Panc1 (cell line): ENCODE measurements around the gene CNTNAP4. TPM values are rescaled to one million over a fixed set of nuclear protein-coding genes. Genes with fewer than 3 reads are reported as not detected.
A peak's percentile ranks its signal among the peaks of the same experiment; 100 is the strongest.

Experiments used
- ATAC-seq: fragments of 200-7000 bp; cut with Tn5 transposase; 2 replicates; pipeline ENCODE4 v1.9.1; 2020; ENCODE audit warnings: mild to moderate bottlenecking, moderate library complexity
- BruUV-seq: library from RNA; stranded (reverse); fragments of 400-500 nt; replicated peaks from 2 replicates; lab custom pipeline; 2021; lab: Mats Ljungman, UMichigan
- CTCF ChIA-PET: fragments of 300-600 bp; sonication (Branson Sonifier 250); formaldehyde crosslinking; loops from one replicate; lab custom pipeline; 2022; ENCODE audit warnings: antibody characterized with exemption; lab: Charles Lee
- POLR2A ChIA-PET: fragments of 300-600 bp; sonication (Branson Sonifier 250); formaldehyde crosslinking; loops from one replicate; lab custom pipeline; 2022; ENCODE audit warnings: antibody characterized with exemption; lab: Charles Lee
- DNase-seq: peaks from one replicate; pipeline ENCODE4 v3.0.0-alpha.2; 2010; ENCODE audit warnings: low read depth, low spot score
- H3K27ac ChIP-seq: 2 replicates; pipeline ENCODE4 v1.5.1; 2011; ENCODE audit warnings: mild to moderate bottlenecking, low read length, inconsistent platforms
- H3K27me3 ChIP-seq: fragments of 200-500 bp; sonication (Bioruptor generic); 2 replicates; pipeline ENCODE4 v1.6.0; 2014; ENCODE audit warnings: low read length, inconsistent platforms; ENCODE audit not compliant: control insufficient read depth, insufficient read depth
- H3K36me3 ChIP-seq: fragments of 200-500 bp; sonication (Bioruptor generic); 2 replicates; pipeline ENCODE4 v1.5.1; 2014; ENCODE audit warnings: inconsistent platforms, mild to moderate bottlenecking, low read length, moderate library complexity; ENCODE audit not compliant: control insufficient read depth, insufficient read depth
- H3K4me1 ChIP-seq: 2 replicates; pipeline ENCODE4 v1.5.1; 2011; ENCODE audit warnings: inconsistent platforms, mild to moderate bottlenecking, low read length, moderate library complexity; ENCODE audit not compliant: control insufficient read depth, insufficient read depth
- H3K4me3 ChIP-seq, 2 experiments: 2 replicates each; pipeline ENCODE4 v1.5.1; 2011 to 2012; ENCODE audit warnings: low read depth in 2 of 2, low read length in 2 of 2, mild to moderate bottlenecking in 2 of 2, inconsistent platforms in 1 of 2, moderate library complexity in 1 of 2
- H3K9me3 ChIP-seq: fragments of 200-500 bp; sonication (Bioruptor generic); 2 replicates; pipeline ENCODE4 v1.5.1; 2014; ENCODE audit warnings: low read depth, mild to moderate bottlenecking, inconsistent platforms, low read length, moderate library complexity; ENCODE audit not compliant: control insufficient read depth, insufficient read depth
- POLR2AphosphoS5 ChIP-seq: IDR thresholded peaks from 2 replicates; pipeline ENCODE4 v1.6.1; 2012; ENCODE audit warnings: mild to moderate bottlenecking, low read depth, low read length, moderate library complexity
- SIN3A ChIP-seq: IDR thresholded peaks from 2 replicates; pipeline ENCODE4 v1.6.1; 2012; ENCODE audit warnings: low read depth, mild to moderate bottlenecking, low read length, moderate library complexity, borderline replicate concordance; ENCODE audit not compliant: insufficient read depth
- TCF7L2 ChIP-seq: IDR thresholded peaks from 2 replicates; pipeline ENCODE4 v1.6.1; 2011; ENCODE audit warnings: mild to moderate bottlenecking, low read depth, low read length, inconsistent platforms
- in situ Hi-C: cut with HindIII; loops from 2 replicates; pipeline ENCODE4 v1.10.0; 2016; ENCODE audit warnings: low sequenced_read_pairs, low pct_unique_long_range_greater_than_20kb
- intact Hi-C: fragments of 100-400 bp; cut with micrococcal nuclease; formaldehyde crosslinking; loops from one replicate; pipeline ENCODE4 v1.10.0; 2022; ENCODE audit not compliant: unreplicated experiment
- total RNA-seq: library from RNA; stranded (reverse); gene quantifications from one replicate; pipeline ENCODE4 v1.2.1, GENCODE V29; 2021; ENCODE audit not compliant: unreplicated experiment
- TF ChIP-seq, protein P1 (sequence below): fragments of 450-650 bp; IDR thresholded peaks from 2 replicates; pipeline ENCODE4 v1.5.1; 2017; ENCODE audit warnings: mild to moderate bottlenecking
- TF ChIP-seq, protein P2 (sequence below), 2 experiments: IDR thresholded peaks; 2 replicates each; pipeline ENCODE4 v1.6.1; 2011 to 2012; ENCODE audit warnings: low read depth in 2 of 2, control low read depth in 1 of 2, low read length in 1 of 2, mild to moderate bottlenecking in 1 of 2, moderate library complexity in 1 of 2; ENCODE audit not compliant: insufficient read depth in 1 of 2

Gene CNTNAP4
- total RNA-seq, 1 experiment from 2014 or later, result not detected

- Histone ChIP-seq H3K4me1 (no peaks in the 10 kb centered on the region), H3K4me3 (no peak overlapping the region), H3K27ac (no peak overlapping the region), H3K36me3 (no peaks in the 10 kb centered on the region), H3K27me3 (no peaks in the 10 kb centered on the region), H3K9me3 (no peaks in the 10 kb centered on the region)
- intact Hi-C loops (no loop called here), in situ Hi-C loops (no loop called here)
- no peak for ATAC-seq
- BruUV-seq, result no TSS peak
- POLR2A ChIA-PET, result no interaction called here
- no peak for DNase-seq
- CTCF ChIA-PET, result interaction anchor here (0.5 kb wide), 1 partner anchor 1760 kb away, joined by 3 read pairs; no protein-coding TSS in a partner anchor
- TF ChIP-seq TCF7L2 (no peak), SIN3A (no peak), POLR2AphosphoS5 (no peak)
- TF ChIP-seq, protein P1, sequence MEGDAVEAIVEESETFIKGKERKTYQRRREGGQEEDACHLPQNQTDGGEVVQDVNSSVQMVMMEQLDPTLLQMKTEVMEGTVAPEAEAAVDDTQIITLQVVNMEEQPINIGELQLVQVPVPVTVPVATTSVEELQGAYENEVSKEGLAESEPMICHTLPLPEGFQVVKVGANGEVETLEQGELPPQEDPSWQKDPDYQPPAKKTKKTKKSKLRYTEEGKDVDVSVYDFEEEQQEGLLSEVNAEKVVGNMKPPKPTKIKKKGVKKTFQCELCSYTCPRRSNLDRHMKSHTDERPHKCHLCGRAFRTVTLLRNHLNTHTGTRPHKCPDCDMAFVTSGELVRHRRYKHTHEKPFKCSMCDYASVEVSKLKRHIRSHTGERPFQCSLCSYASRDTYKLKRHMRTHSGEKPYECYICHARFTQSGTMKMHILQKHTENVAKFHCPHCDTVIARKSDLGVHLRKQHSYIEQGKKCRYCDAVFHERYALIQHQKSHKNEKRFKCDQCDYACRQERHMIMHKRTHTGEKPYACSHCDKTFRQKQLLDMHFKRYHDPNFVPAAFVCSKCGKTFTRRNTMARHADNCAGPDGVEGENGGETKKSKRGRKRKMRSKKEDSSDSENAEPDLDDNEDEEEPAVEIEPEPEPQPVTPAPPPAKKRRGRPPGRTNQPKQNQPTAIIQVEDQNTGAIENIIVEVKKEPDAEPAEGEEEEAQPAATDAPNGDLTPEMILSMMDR, result no peak
- TF ChIP-seq, protein P2, sequence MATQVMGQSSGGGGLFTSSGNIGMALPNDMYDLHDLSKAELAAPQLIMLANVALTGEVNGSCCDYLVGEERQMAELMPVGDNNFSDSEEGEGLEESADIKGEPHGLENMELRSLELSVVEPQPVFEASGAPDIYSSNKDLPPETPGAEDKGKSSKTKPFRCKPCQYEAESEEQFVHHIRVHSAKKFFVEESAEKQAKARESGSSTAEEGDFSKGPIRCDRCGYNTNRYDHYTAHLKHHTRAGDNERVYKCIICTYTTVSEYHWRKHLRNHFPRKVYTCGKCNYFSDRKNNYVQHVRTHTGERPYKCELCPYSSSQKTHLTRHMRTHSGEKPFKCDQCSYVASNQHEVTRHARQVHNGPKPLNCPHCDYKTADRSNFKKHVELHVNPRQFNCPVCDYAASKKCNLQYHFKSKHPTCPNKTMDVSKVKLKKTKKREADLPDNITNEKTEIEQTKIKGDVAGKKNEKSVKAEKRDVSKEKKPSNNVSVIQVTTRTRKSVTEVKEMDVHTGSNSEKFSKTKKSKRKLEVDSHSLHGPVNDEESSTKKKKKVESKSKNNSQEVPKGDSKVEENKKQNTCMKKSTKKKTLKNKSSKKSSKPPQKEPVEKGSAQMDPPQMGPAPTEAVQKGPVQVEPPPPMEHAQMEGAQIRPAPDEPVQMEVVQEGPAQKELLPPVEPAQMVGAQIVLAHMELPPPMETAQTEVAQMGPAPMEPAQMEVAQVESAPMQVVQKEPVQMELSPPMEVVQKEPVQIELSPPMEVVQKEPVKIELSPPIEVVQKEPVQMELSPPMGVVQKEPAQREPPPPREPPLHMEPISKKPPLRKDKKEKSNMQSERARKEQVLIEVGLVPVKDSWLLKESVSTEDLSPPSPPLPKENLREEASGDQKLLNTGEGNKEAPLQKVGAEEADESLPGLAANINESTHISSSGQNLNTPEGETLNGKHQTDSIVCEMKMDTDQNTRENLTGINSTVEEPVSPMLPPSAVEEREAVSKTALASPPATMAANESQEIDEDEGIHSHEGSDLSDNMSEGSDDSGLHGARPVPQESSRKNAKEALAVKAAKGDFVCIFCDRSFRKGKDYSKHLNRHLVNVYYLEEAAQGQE (IDR thresholded peaks at IDR 0.05; ENCODE audit: insufficient read depth in 1 of 2, low read depth in 2 of 2, low read length in 1 of 2), result no peak
Observed at GRCh38 chr16:76246587-76246986, 30.6 kb upstream of the CNTNAP4 start.

DNA sequence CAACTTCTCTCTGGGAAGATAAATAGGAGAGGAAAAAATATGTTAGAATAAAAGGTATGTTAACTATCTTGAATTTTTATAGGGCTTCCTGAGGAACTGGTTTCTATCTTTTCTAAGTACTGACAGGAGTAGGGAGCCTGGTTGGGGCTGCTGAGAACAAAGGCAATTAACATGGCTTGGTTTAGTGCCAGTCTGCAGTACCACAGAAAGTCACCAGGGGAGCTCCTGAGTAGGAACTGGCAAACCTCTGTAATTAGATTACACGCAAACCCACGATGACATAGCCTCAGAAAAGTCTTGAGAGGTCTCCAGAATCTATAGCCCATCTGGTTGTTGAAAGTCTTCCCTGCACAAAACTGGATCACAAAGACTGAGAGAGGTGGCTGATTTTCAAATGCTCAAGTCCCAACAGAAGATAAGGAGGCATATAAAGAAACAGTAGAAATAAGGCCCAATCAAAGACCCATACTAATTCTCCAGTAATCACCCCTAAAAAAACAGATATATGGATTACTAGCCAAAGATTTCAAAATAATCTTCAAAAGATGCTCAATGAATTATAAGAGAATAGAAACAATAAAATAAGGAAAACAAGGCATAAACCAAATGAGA is 11.7 kb upstream of the CNTNAP4 start:
- DNase-seq (peak; percentile 27), ATAC-seq (no peak)
- no peak overlapping the region for H3K27ac ChIP-seq
- no peaks in the 10 kb centered on the region for H3K4me1 ChIP-seq
- ChIA-PET POLR2A (no interaction called here), CTCF (no interaction called here)
- H3K27me3 ChIP-seq, result no peaks in the 10 kb centered on the region
- intact Hi-C loops (no loop called here), in situ Hi-C loops (no loop called here)
- TF ChIP-seq TCF7L2 (no peak), SIN3A (no peak), POLR2AphosphoS5 (no peak)
- TF ChIP-seq, protein P2 (IDR thresholded peaks at IDR 0.05; ENCODE audit: insufficient read depth in 1 of 2, low read depth in 2 of 2, low read length in 1 of 2), result no peak
- TF ChIP-seq, protein P1, result peak; percentile 33
- H3K36me3 ChIP-seq, result no peaks in the 10 kb centered on the region
- no TSS peak for BruUV-seq
- no peak overlapping the region for H3K4me3 ChIP-seq
- no peaks in the 10 kb centered on the region for H3K9me3 ChIP-seq
